HK-2 (cell line): Measurements from ENCODE around the gene HEATR9.

ENCODE experiments used
- DNase-seq: peaks from one replicate; pipeline ENCODE4 v3.0.0-alpha.2; 2018; ENCODE audit not compliant: unreplicated experiment

The HEATR9 gene

GRCh38 chr17:35893751-35894150 is 25.1 kb upstream of the HEATR9 start:
- DNase-seq, result no peak

GRCh38 chr17:35892091-35893035 is 23.7 kb upstream of the HEATR9 start:
- DNase-seq, result peak; percentile 35

- no peak for DNase-seq
Measured at GRCh38 chr17:35891269-35891668, 22.6 kb upstream of the HEATR9 start.

GRCh38 chr17:35890774-35891155 is 22.1 kb upstream of the HEATR9 start:
- DNase-seq, result no peak

- no peak for DNase-seq
Measured at GRCh38 chr17:35889818-35890773, 21.4 kb upstream of the HEATR9 start.

GRCh38 chr17:35889241-35889640 is 20.6 kb upstream of the HEATR9 start:
- no peak for DNase-seq

GRCh38 chr17:35879773-35880654 is 11.3 kb upstream of the HEATR9 start, which contains the start of gene CCL5:
Gene CCL5, minus strand, starts transcription at chr17:35880360.
- DNase-seq, result no peak

- no peak for DNase-seq
Measured at GRCh38 chr17:35878361-35878760, 9.7 kb upstream of the HEATR9 start.

- DNase-seq, result no peak
Measured at GRCh38 chr17:35877345-35878029, 8.8 kb upstream of the HEATR9 start.

GRCh38 chr17:35876534-35876933 is 7.8 kb upstream of the HEATR9 start:
- DNase-seq, result no peak

GRCh38 chr17:35875800-35876139 is 7.1 kb upstream of the HEATR9 start:
- no peak for DNase-seq

GRCh38 chr17:35875072-35875799 is 6.5 kb upstream of the HEATR9 start:
- no peak for DNase-seq

GRCh38 chr17:35872196-35872980 is 3.7 kb upstream of the HEATR9 start:
- DNase-seq, result no peak

GRCh38 chr17:35870906-35871819 is 2.5 kb upstream of the HEATR9 start:
- no peak for DNase-seq

- DNase-seq, result no peak
Measured at GRCh38 chr17:35867574-35867973, 1.1 kb downstream of the HEATR9 start.

- no peak for DNase-seq
Measured at GRCh38 chr17:35866341-35866950, 2.2 kb downstream of the HEATR9 start.

GRCh38 chr17:35865412-35866340 is 3.0 kb downstream of the HEATR9 start:
- DNase-seq, result no peak
